Cerebellar nuclear complex (tissue), 1 donor: Measurements from ENCODE around the gene THY1.
"Not testable (repeated sequence)": the region's sequence is repeated elsewhere in the genome, so short reads cannot be mapped to it uniquely, and the experiment has no call there.

ENCODE experiments used
- DNase-seq, 2 experiments: peaks; one replicate each; lab custom pipeline; 2025; lab: John Stamatoyannopoulos, UW

THY1 gene

GRCh38 chr11:119417726-119418540 is 5.0 kb downstream of the THY1 start:
- DNase-seq = no peak

- DNase-seq = no peak
These were observed 6.1 kb downstream of the THY1 start for GRCh38 chr11:119416606-119417580.

GRCh38 chr11:119415966-119416365 is 7.0 kb downstream of the THY1 start:
- no peak for DNase-seq

GRCh38 chr11:119415517-119415916 is 7.5 kb downstream of the THY1 start:
- no peak for DNase-seq

GRCh38 chr11:119414734-119415133 is 8.2 kb downstream of the THY1 start:
- DNase-seq = no peak

GRCh38 chr11:119414321-119414720 is 8.7 kb downstream of the THY1 start:
- DNase-seq = no peak

- no peak for DNase-seq
These were observed 10.9 kb downstream of the THY1 start for GRCh38 chr11:119412072-119412471.

GRCh38 chr11:119410501-119410900 is 12.5 kb downstream of the THY1 start:
- no peak for DNase-seq

GRCh38 chr11:119409731-119410130 is 13.2 kb downstream of the THY1 start:
- no peak for DNase-seq

GRCh38 chr11:119406005-119406404 is 17.0 kb downstream of the THY1 start:
- no peak for DNase-seq

- DNase-seq = not testable (repeated sequence)
These were observed 17.5 kb downstream of the THY1 start for GRCh38 chr11:119405448-119405847.

- DNase-seq = no peak
These were observed 18.1 kb downstream of the THY1 start for GRCh38 chr11:119404872-119405271.

- DNase-seq = no peak
These were observed 20.0 kb downstream of the THY1 start for GRCh38 chr11:119403021-119403420.

- no peak for DNase-seq
These were observed 20.5 kb downstream of the THY1 start for GRCh38 chr11:119402470-119402869.

GRCh38 chr11:119400860-119401259 is 22.1 kb downstream of the THY1 start:
- no peak for DNase-seq

GRCh38 chr11:119397740-119398139 is 25.2 kb downstream of the THY1 start:
- DNase-seq = no peak

- no peak for DNase-seq
These were observed 26.1 kb downstream of the THY1 start for GRCh38 chr11:119396835-119397234.

- no peak for DNase-seq
These were observed 31.7 kb downstream of the THY1 start for GRCh38 chr11:119391275-119391674.

GRCh38 chr11:119389611-119390254 is 33.2 kb downstream of the THY1 start:
- DNase-seq = no peak

- DNase-seq = no peak
These were observed 34.9 kb downstream of the THY1 start for GRCh38 chr11:119388103-119388502.

- no peak for DNase-seq
These were observed 38.6 kb downstream of the THY1 start for GRCh38 chr11:119384332-119384731.

- not testable (repeated sequence) for DNase-seq
These were observed 40.5 kb downstream of the THY1 start for GRCh38 chr11:119382513-119382912.
